ENCODE measurements around the gene RELL2.

GRCh38 chr5:141598391-141599345 is 38.1 kb upstream of the RELL2 start:
- TF ChIP-seq POLR2A (IDR thresholded peaks at IDR 0.05) (no peak), POLR2AphosphoS5 (IDR thresholded peaks at IDR 0.05; ENCODE audit: insufficient read depth in 1 of 2, low read depth in 1 of 2) (no peak)
- TF ChIP-seq, protein P1, sequence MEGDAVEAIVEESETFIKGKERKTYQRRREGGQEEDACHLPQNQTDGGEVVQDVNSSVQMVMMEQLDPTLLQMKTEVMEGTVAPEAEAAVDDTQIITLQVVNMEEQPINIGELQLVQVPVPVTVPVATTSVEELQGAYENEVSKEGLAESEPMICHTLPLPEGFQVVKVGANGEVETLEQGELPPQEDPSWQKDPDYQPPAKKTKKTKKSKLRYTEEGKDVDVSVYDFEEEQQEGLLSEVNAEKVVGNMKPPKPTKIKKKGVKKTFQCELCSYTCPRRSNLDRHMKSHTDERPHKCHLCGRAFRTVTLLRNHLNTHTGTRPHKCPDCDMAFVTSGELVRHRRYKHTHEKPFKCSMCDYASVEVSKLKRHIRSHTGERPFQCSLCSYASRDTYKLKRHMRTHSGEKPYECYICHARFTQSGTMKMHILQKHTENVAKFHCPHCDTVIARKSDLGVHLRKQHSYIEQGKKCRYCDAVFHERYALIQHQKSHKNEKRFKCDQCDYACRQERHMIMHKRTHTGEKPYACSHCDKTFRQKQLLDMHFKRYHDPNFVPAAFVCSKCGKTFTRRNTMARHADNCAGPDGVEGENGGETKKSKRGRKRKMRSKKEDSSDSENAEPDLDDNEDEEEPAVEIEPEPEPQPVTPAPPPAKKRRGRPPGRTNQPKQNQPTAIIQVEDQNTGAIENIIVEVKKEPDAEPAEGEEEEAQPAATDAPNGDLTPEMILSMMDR (IDR thresholded peaks at IDR 0.05) = no peak

Data from vagina (tissue), 2 donors.